GM23248 (cell line): ENCODE measurements around the gene FADD.

Experiments used
- EZH2 ChIP-seq: fragments of 200-600 bp; sonication (generic); IDR thresholded peaks from 2 replicates; pipeline ENCODE4 v1.6.1; 2018; ENCODE audit warnings: antibody characterized with exemption, mild to moderate bottlenecking; ENCODE audit not compliant: insufficient read depth, poor library complexity, severe bottlenecking
- EZH2phosphoT487 ChIP-seq: fragments of 200-600 bp; sonication (generic); IDR thresholded peaks from 2 replicates; pipeline ENCODE4 v1.6.1; 2018; ENCODE audit warnings: antibody characterized with exemption, moderate library complexity, mild to moderate bottlenecking, low read depth; ENCODE audit not compliant: insufficient read depth

DNA sequence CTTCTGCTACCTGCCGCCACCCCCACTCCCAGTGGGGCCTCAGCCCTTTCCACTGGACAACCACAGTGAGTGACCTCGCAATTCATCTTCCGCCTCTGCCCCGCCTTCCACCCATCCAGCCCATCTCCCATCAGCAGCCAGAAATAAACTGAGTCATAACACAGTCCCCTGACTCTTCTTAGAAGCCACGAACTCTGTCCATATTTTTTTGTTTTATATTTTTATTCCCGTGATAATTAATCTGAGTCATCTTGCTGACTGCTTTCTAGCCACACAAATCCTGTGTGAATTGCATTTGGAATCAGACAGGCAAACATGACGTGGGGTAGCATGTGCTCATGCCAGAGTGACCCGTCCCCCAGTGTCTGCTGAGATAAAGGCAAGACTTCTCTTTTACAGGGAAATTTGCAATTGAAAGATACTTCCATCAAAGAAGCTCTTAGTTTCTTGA lies 7.0 kb downstream of the FADD start:
- TF ChIP-seq EZH2 (no peak), EZH2phosphoT487 (no peak)
